ENCODE measurements around the gene C11orf52. TPM values are rescaled to one million over a fixed set of nuclear protein-coding genes. Genes with fewer than 3 reads are reported as not detected.
A peak's percentile ranks its signal among the peaks of the same experiment; 100 is the strongest.

Gene C11orf52
- total RNA-seq, 1 experiment from 2014 or later = 10.5 TPM

- Histone ChIP-seq H3K9me2 (replicated peaks; ENCODE audit: low read length) (no peaks in the 10 kb centered on the region), H3K9me3 (ENCODE audit: low read length) (no peaks in the 10 kb centered on the region), H3K36me3 (ENCODE audit: low read depth, low read length) (no peaks in the 10 kb centered on the region), H3K9ac (ENCODE audit: low read length) (no peak overlapping the region), H2AFZ (ENCODE audit: low read length) (no peak overlapping the region), H3F3A (ENCODE audit: low read length, unreplicated experiment) (no peaks in the 10 kb centered on the region), H3K4me1 (ENCODE audit: insufficient read depth, low read length) (no peaks in the 10 kb centered on the region), H3K4me2 (ENCODE audit: low read length) (no peak overlapping the region), H3K27ac (ENCODE audit: low read length) (no peak overlapping the region), H3K4me3 (ENCODE audit: low read length) (no peak overlapping the region), H3K27me3 (ENCODE audit: low read length) (no peaks in the 10 kb centered on the region), H3K79me2 (ENCODE audit: low read length) (no peaks in the 10 kb centered on the region), H4K20me1 (ENCODE audit: low read length) (no peaks in the 10 kb centered on the region)
- no peak for TF ChIP-seq EZH2 (IDR thresholded peaks at IDR 0.05; ENCODE audit: low read length, unreplicated experiment)
- TF ChIP-seq CTCF (conservative IDR thresholded peaks at IDR 0.05; ENCODE audit: low read depth, low read length) = no peak
- no peak for TF ChIP-seq EZH2phosphoT487 (IDR thresholded peaks at IDR 0.05; ENCODE audit: borderline replicate concordance, low read length)
- POLR2A ChIA-PET (ENCODE audit: unreplicated experiment) = no interaction called here
- no TSS peak for BruUV-seq (replicated peaks)
- intact Hi-C loops (cut with micrococcal nuclease) = no loop called here
- ATAC-seq (no peak), DNase-seq (no peak)
- CTCF ChIA-PET = no interaction called here
Measured at GRCh38 chr11:111886844-111887243, 31.9 kb upstream of the C11orf52 start.

- intact Hi-C loops (cut with micrococcal nuclease) = no loop called here
- no peak overlapping the region for H3K4me2 ChIP-seq (ENCODE audit: low read length)
- H3K9me3 ChIP-seq (ENCODE audit: low read length) = no peaks in the 10 kb centered on the region
- no peaks in the 10 kb centered on the region for H3K79me2 ChIP-seq (ENCODE audit: low read length)
- ChIA-PET POLR2A (ENCODE audit: unreplicated experiment) (no interaction called here), CTCF (no interaction called here)
- H3F3A ChIP-seq (ENCODE audit: low read length, unreplicated experiment) = no peaks in the 10 kb centered on the region
- H3K36me3 ChIP-seq (ENCODE audit: low read depth, low read length) = no peaks in the 10 kb centered on the region
- no peak overlapping the region for H3K27ac ChIP-seq (ENCODE audit: low read length)
- no TSS peak for BruUV-seq (replicated peaks)
- H3K9me2 ChIP-seq (replicated peaks; ENCODE audit: low read length) = no peaks in the 10 kb centered on the region
- no peak overlapping the region for H3K9ac ChIP-seq (ENCODE audit: low read length)
- TF ChIP-seq CTCF (conservative IDR thresholded peaks at IDR 0.05; ENCODE audit: low read depth, low read length) = no peak
- no peak for TF ChIP-seq EZH2 (IDR thresholded peaks at IDR 0.05; ENCODE audit: low read length, unreplicated experiment)
- no peak for TF ChIP-seq EZH2phosphoT487 (IDR thresholded peaks at IDR 0.05; ENCODE audit: borderline replicate concordance, low read length)
- H3K27me3 ChIP-seq (ENCODE audit: low read length) = 0 out of 2 replicates have a peak, but pooled peaks cover 5% of the 10 kb centered on the region
- H3K4me1 ChIP-seq (ENCODE audit: insufficient read depth, low read length) = no peaks in the 10 kb centered on the region
- no peak for DNase-seq
- no peaks in the 10 kb centered on the region for H4K20me1 ChIP-seq (ENCODE audit: low read length)
- H2AFZ ChIP-seq (ENCODE audit: low read length) = no peak overlapping the region
- no peak for ATAC-seq
- H3K4me3 ChIP-seq (ENCODE audit: low read length) = no peak overlapping the region
Measured at GRCh38 chr11:111905411-111905810, 13.3 kb upstream of the C11orf52 start.

- no peak overlapping the region for H3K27ac ChIP-seq (ENCODE audit: low read length)
- no TSS peak for BruUV-seq (replicated peaks)
- intact Hi-C loops (cut with micrococcal nuclease) = no loop called here
- H3F3A ChIP-seq (ENCODE audit: low read length, unreplicated experiment) = no peaks in the 10 kb centered on the region
- no peak overlapping the region for H3K4me3 ChIP-seq (ENCODE audit: low read length)
- H3K27me3 ChIP-seq (ENCODE audit: low read length) = 0 out of 2 replicates have a peak, but pooled peaks cover 5% of the 10 kb centered on the region
- TF ChIP-seq CTCF (conservative IDR thresholded peaks at IDR 0.05; ENCODE audit: low read depth, low read length) (no peak), EZH2 (IDR thresholded peaks at IDR 0.05; ENCODE audit: low read length, unreplicated experiment) (no peak), EZH2phosphoT487 (IDR thresholded peaks at IDR 0.05; ENCODE audit: borderline replicate concordance, low read length) (no peak)
- H3K9me2 ChIP-seq (replicated peaks; ENCODE audit: low read length) = no peaks in the 10 kb centered on the region
- H3K4me1 ChIP-seq (ENCODE audit: insufficient read depth, low read length) = no peaks in the 10 kb centered on the region
- no peak for ATAC-seq
- H3K9ac ChIP-seq (ENCODE audit: low read length) = no peak overlapping the region
- no peak for DNase-seq
- no peaks in the 10 kb centered on the region for H3K36me3 ChIP-seq (ENCODE audit: low read depth, low read length)
- no peaks in the 10 kb centered on the region for H4K20me1 ChIP-seq (ENCODE audit: low read length)
- H2AFZ ChIP-seq (ENCODE audit: low read length) = peak overlapping the region; percentile 45
- H3K4me2 ChIP-seq (ENCODE audit: low read length) = no peak overlapping the region
- ChIA-PET CTCF (no interaction called here), POLR2A (ENCODE audit: unreplicated experiment) (no interaction called here)
- H3K79me2 ChIP-seq (ENCODE audit: low read length) = no peaks in the 10 kb centered on the region
- no peaks in the 10 kb centered on the region for H3K9me3 ChIP-seq (ENCODE audit: low read length)
Measured at GRCh38 chr11:111906680-111907079, 12.0 kb upstream of the C11orf52 start.

Measured in PC-3 (cell line).